ENCODE results near the gene ABCA3. TPM values are rescaled to one million over a fixed set of nuclear protein-coding genes. Genes with fewer than 3 reads are reported as not detected.
A peak's percentile ranks its signal among the peaks of the same experiment; 100 is the strongest.

ABCA3 gene
- total RNA-seq, 1 experiment from 2014 or later = 17.3 TPM

DNA sequence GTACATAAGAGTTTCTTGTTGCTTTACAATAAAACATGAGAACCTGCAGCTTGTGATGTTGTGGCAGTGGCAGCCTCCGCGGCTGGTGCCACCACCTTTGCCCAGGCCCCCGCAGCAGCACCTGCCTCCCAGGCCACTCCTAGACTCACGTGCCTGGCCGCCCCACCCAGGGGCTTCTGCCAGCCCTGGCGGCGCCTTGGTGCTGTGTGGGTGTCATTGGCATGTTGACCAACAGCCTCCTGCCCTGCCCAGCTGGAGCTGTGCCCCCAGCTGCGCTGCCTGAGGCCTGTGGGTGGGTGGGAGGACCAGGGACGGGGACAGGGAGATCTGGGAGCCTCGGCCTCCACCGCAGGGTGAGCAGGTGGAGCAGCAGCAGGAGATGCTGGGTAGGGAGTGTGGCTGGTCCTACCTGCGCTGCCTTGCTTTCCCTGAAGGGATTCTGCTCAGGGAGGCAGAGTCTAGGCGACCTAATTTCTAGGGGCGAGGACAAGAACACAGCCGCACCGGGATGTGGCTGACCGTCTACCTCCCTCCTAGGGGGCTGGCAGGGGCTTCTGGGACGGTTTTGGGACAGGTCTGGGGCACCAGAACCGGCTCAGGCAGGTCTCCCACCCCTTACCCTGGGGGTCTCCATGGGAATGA lies 104.7 kb downstream of the ABCA3 start:
- no peak for DNase-seq (ENCODE audit: low spot score)

DNA sequence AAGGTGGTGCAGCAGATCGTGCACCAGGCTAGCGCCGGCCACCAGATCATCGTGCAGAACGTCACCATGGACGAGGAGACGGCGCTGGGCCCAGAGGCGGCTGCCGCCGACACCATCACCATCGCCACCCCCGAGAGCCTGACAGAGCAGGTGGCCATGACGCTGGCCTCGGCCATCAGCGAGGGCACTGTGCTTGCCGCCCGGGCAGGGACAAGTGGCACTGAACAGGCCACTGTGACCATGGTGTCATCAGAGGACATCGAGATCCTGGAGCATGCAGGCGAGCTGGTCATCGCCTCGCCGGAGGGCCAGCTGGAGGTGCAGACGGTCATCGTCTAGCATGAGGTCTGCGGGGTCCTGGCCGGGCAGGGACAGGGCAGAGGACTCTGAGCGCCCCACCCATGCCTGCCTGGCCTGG lies 105.3 kb downstream of the ABCA3 start:
- no peak for DNase-seq (ENCODE audit: low spot score)

DNA sequence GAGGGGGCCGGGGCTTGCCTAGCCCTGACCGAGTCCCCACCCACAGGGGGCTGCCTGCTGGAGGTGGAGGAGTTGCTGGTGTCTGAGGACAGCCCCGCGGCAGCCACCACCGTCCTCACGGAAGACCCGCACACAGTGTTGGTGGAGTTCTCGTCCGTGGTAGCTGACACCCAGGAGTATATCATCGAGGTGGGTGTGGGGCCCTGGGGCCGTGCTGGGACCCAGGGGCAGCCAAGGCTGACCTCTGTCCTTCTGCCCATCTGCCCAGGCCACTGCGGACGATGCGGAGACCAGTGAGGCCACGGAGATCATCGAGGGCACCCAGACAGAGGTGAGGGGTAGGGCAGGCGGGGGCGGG lies 105.7 kb downstream of the ABCA3 start:
- no peak for DNase-seq (ENCODE audit: low spot score)

DNA sequence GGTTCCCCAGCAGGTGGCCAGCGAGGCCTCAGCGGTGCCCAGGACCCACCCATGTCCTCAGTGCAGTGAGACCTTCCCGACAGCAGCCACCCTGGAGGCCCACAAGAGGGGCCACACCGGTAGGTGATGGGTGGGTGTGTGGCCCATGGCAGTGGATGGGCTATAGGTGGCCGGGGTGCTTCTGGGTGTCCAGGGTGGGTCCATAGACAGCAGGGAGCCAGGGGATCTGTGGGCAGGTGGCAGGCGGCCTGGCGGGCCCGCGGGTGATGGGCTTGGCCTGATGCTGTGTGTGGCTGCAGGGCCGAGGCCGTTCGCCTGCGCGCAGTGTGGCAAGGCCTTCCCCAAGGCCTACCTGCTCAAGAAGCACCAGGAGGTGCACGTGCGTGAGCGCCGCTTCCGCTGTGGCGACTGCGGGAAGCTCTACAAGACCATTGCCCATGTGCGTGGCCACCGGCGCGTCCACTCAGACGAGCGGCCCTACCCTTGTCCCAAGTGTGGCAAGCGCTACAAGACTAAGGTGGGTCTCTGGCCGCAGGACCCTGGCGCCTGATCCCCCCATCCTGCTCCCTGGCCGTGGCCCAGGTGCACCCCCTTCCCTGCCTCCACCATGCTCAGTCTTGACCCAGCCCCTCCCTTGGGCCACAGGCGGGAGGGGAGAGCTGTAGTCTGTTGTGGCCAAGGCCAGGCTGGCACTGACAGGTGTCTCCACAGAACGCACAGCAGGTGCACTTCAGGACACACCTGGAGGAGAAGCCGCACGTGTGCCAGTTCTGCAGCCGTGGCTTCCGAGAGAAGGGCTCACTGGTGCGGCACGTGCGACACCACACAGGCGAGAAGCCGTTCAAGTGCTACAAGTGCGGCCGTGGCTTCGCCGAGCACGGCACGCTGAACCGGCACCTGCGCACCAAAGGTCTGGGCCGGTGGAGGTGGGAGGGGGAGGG lies 106.4 kb downstream of the ABCA3 start:
- DNase-seq (ENCODE audit: low spot score) = no peak

DNA sequence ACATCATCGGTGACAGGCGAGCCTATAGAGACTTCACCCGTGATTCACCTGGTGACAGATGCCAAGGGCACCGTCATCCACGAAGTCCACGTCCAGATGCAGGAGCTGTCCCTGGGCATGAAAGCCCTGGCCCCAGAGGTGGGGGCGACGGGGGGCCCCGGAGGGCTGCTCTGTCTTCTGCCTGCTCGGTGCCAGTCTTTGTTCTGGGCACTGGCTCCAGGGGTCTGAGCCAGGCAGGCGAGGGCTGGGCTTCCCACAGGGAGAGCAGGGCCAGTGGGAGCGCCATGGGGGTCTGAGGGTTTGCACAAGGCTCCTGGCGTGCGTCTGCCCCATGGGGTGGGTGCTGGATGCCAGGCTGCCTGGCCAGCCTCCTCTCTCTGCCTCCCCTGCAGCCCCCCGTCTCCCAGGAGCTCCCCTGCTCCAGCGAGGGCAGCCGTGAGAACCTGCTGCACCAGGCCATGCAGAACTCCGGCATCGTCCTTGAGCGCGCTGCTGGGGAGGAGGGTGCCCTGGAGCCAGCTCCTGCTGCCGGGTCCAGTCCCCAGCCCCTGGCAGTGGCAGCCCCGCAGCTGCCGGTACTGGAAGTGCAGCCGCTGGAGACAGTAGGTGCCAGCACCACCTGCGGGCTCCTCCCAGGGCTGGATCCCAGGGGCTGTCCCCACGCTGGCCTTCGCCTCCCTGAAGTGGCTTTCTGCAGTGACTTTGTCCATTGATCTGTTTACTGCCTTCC lies 107.3 kb downstream of the ABCA3 start:
- DNase-seq (ENCODE audit: low spot score) = no peak

DNA sequence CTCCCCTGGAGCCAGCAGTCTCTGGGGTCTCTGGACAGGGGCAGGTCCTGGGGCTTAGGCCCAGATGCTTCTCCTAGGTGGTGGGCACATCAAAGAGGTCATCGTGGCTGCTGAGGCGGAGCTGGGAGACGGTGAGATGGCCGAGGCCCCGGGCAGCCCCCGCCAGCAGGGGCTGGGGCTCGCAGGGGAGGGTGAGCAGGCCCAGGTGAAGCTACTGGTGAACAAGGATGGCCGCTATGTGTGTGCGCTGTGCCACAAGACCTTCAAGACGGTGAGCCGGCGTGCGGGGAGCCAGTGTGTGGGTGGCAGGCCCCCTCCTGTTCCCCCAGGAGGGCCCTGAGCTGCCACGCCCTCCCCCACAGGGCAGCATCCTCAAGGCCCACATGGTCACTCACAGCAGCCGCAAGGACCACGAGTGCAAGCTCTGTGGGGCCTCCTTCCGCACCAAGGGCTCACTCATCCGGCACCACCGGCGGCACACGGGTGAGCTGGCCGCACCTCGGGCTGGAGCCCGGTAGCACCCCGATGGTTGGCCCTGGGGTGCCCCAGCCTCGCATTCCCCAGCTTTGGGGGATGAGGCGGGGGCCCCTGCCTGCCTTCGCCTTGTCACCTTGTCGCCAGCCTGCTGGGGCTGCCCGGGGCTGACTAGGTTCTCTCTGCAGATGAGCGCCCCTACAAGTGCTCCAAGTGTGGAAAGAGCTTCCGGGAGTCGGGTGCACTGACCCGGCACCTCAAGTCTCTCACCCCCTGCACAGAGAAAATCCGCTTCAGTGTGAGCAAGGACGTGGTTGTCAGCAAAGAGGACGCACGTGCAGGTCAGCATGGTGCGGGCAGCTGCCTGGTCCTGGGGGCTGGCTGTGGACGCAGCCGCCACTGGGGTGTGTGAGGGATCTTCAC lies 108.2 kb downstream of the ABCA3 start:
- no peak for DNase-seq (ENCODE audit: low spot score)

DNA sequence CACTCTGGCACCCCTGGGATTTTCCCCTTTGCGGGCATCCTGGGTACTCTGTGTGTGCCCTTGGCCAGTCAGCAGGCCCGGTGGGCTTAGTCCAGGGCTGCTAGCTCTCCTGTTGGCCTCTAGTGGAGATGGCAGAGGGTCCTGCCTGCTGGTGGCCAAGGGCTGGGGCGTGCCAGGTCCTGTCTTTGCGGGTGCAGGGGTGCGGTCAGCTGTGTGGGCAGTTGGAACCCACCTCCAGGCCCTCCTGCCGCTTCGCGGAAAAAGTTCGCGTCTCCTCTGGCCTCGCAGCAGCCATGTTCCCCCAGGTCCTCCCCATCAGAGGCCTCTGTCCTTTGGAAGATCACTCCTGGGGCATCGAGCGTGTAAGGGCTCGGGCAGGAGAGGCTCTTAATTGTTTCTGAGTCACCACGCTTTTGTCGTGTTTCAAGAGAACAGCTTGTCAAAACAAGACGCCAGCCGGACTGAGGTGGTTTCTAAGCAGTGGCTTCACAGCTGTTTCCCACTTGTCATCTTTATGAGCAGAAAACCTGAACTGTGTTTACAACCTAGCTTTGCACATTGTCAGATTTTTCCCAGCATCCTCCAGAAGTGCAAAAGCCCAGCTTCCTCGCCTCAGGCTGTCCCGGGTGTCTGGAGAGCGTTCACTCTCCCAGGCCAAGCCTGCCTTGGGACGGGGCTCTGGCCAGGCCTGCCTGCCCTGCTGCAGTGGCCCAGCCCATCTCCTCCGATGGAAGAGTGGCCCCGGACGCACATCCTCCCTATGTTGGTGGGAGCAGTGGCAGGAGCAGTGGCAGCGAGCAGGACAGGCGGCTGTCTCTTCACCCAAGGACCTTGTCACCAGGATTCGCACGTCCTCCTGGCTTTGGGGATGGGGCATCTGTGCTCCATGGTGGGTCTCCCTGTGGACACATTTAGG lies 109.3 kb downstream of the ABCA3 start:
- DNase-seq (ENCODE audit: low spot score) = peak; percentile 67

DNA sequence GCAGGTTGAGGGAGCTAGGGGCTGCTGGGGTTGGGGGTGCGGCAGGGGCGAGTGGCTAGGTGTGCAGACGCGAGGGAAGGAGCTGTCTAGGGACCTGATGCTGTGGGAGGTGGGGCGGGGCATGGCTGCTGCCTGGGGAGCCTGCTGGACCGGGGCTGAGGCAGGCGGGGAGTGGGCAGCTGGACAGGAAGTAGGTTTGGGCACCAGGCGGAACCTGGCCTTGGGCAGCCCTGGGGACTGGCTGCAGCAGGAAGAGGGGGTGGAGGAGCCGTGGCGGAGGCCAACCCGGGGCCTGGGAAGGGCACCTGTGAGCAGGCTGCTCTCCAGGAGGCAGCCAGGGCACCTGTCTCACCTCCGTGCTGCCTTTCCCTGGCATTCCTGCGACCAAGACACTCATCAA lies 110.2 kb downstream of the ABCA3 start:
- no peak for DNase-seq (ENCODE audit: low spot score)

DNA sequence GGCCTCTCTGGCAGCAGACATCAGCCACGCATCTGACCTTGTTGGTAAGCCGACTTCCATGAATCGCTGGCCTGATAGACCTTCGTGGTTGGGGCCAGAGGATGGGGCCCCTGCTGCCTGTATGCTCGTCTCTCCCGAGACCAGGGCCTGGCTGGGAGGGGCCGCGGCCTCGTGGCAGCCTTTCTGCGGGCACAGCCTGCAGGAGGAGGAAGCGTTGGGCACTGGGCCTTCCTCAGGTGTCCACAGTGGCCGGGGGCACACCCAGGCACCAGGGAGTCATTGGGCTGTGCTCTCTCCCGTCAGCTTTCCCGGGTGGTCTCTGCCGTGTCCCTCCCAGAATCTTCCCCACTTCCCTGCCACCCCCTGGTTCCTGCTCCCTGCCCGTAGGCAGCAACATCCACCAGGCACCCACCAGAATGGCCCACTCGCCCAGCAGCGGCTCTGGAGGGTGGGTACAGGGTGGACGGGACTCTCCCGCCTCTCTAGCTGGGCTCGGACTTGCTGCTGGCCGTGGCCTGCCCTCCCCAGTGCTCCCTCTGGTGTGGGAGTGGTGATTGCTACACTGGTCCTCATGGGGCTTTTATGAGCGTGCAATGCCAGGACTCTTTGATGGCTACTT lies 110.8 kb downstream of the ABCA3 start:
- DNase-seq (ENCODE audit: low spot score) = no peak

DNA sequence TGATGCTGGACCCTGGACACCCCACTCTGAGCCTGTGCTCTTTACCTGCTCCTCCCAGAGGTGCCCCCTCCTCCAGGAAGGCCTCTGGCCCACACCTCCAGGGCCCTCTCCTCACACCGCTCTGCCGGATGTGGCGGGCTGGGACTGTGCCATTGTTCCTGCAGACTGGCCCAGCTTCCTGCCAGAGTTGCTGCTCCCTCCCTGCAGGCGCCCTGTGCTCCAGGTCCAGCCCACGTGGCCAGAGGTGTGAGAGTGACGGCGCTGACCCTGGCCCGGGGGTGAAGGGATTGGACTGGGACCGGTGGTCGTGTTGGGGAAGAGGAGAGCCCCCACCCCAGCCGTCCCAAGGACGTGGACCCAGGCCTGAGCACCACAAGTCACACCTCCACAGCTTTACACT lies 111.4 kb downstream of the ABCA3 start:
- DNase-seq (ENCODE audit: low spot score) = no peak

DNA sequence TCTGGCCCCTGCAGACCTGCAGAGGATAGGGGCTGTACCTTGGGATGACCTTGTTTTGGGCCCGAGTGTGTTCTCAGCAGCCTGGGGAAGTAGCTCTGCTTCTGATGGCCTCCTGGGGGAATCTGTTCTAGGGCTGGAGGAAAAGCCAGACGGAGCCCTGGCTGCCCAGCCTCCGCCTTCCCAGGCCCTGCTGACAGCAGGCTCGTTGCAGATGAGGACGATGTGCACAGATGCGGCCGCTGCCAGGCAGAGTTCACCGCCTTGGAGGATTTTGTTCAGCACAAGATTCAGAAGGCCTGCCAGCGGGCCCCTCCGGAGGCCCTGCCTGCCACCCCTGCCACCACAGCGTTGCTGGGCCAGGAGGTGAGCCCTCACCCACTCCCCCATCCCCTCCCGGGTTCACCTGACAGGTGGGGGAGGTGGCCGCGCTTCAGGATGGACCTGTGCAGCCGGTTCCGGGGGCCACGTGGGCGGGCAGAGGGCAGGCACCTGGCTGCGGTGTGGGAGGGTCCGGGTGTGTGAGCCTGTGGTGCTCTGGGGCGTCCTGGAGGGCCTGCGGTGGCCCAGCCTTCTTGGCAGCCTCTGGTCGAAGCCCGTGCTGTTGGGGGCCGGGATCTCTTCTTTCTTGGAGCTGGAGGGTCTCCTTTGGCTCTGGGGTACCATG lies 112.2 kb downstream of the ABCA3 start:
- DNase-seq (ENCODE audit: low spot score) = no peak

DNA sequence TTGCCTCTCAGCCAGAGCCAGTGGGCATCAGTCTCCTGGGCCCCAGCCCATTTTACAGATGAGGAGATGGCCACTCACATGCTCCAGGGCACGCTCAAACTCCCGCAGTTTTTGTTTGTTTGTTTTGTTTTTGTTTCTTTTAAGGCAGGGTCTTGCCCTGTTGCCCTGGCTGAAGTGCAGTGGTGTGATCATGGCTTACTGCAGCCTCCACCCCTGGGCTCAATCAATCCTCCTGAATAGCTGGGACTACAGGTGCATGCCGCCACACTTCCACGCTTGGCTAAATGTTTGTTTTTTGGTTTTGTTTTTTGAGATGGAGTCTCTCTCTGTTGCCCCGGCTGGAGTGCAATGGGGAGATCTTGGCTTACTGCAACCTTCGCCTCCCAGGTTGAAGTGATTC lies 113.6 kb downstream of the ABCA3 start:
- DNase-seq (ENCODE audit: low spot score) = no peak

DNA sequence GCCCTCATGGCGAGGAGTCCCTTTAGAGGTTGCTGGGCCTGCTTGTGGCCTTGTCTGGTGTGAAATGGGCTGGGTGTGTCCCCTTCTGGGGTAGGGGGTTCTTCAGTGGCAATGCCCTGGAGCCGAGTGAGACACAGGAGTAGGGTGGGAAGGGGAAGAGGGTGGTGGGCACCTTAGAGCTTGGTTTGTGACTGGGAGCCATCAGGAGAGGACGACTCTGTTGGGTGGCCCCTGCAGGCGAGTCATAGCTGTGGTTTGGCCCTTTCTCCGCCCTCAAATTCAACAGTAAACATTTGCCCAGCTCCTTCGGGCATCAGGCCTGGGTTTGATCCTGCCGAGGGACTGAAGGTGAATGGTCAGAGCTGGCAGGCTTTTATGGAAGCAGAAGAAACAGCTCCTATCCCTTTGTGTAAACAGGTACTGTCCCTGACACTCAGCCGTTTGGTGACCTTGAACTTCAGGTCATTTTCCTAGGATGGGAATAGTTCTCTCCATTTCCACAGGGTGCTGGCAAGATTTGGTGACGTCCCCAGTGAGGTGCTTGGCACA lies 114.2 kb downstream of the ABCA3 start:
- DNase-seq (ENCODE audit: low spot score) = no peak

Other genes starting within 250 kb of the ABCA3 start
- gene PKD1, start 204.8 kb downstream of the ABCA3 start, total RNA-seq (2014; rRNA removed; shearing (Covaris generic)) = 46.4 and 71.1 TPM in 2 replicates
- gene RAB26, start 192.1 kb downstream of the ABCA3 start, total RNA-seq (2014; rRNA removed; shearing (Covaris generic)) = not detected in 2 replicates
- 97.7 and 107 TPM in 2 replicates for gene TRAF7, start 184.9 kb downstream of the ABCA3 start, total RNA-seq (2014; rRNA removed; shearing (Covaris generic))
- 0.46 and 1.5 TPM in 2 replicates for gene CASKIN1, start 144.1 kb downstream of the ABCA3 start, total RNA-seq (2014; rRNA removed; shearing (Covaris generic))
- gene MLST8, start 135.3 kb downstream of the ABCA3 start, total RNA-seq (2014; rRNA removed; shearing (Covaris generic)) = 43.2 and 64.5 TPM in 2 replicates
- 7.0 and 7.5 TPM in 2 replicates for gene BRICD5, start 129.9 kb downstream of the ABCA3 start, total RNA-seq (2014; rRNA removed; shearing (Covaris generic))
- 35.4 and 43.4 TPM in 2 replicates for gene PGP, start 125.9 kb downstream of the ABCA3 start, total RNA-seq (2014; rRNA removed; shearing (Covaris generic))
- gene E4F1, start 117.1 kb downstream of the ABCA3 start, total RNA-seq (2014; rRNA removed; shearing (Covaris generic)) = 27.0 and 29.9 TPM in 2 replicates
- 2.5 and 3.8 TPM in 2 replicates for gene DNASE1L2, start 104.3 kb downstream of the ABCA3 start, total RNA-seq (2014; rRNA removed; shearing (Covaris generic))
- gene ECI1, start 89.1 kb downstream of the ABCA3 start, total RNA-seq (2014; rRNA removed; shearing (Covaris generic)) = 50.6 and 73.8 TPM in 2 replicates
- gene RNPS1, start 72.6 kb downstream of the ABCA3 start, total RNA-seq (2014; rRNA removed; shearing (Covaris generic)) = 226 and 239 TPM in 2 replicates
- 52.0 and 54.5 TPM in 2 replicates for gene CCNF, start 88.7 kb upstream of the ABCA3 start, total RNA-seq (2014; rRNA removed; shearing (Covaris generic))
- 33.2 and 48.6 TPM in 2 replicates for gene TEDC2, start 119.4 kb upstream of the ABCA3 start, total RNA-seq (2014; rRNA removed; shearing (Covaris generic))
- 0.12 TPM in 1 of 2 replicates, not detected in the other for gene NTN3, start 130.6 kb upstream of the ABCA3 start, total RNA-seq (2014; rRNA removed; shearing (Covaris generic))
- 8.6 and 18.0 TPM in 2 replicates for gene TBC1D24, start 134.4 kb upstream of the ABCA3 start, total RNA-seq (2014; rRNA removed; shearing (Covaris generic))
- 24.7 and 51.1 TPM in 2 replicates for gene ATP6V0C, start 173.2 kb upstream of the ABCA3 start, total RNA-seq (2014; rRNA removed; shearing (Covaris generic))
- gene AMDHD2, start 179.6 kb upstream of the ABCA3 start, total RNA-seq (2014; rRNA removed; shearing (Covaris generic)) = 71.3 and 76.8 TPM in 2 replicates
- not detected in 2 replicates for gene CEMP1, start 190.7 kb upstream of the ABCA3 start, total RNA-seq (2014; rRNA removed; shearing (Covaris generic))
- 15.1 and 21.1 TPM in 2 replicates for gene PDPK1, start 197.3 kb upstream of the ABCA3 start, total RNA-seq (2014; rRNA removed; shearing (Covaris generic))